GM18499 (cell line): ENCODE measurements around the gene ATP9A.
"Not testable (repeated sequence)": the region's sequence is repeated elsewhere in the genome, so short reads cannot be mapped to it uniquely, and the experiment has no call there.

ENCODE experiments used
- ATAC-seq: cut with Tn5 transposase; IDR thresholded peaks from one replicate; pipeline ENCODE4 v1.9.1; 2021; ENCODE audit warnings: moderate number of reproducible peaks; ENCODE audit not compliant: insufficient read depth, unreplicated experiment

The ATP9A gene

GRCh38 chr20:51757226-51757625, 11.0 kb downstream of the ATP9A start:
- ATAC-seq: no peak

DNA sequence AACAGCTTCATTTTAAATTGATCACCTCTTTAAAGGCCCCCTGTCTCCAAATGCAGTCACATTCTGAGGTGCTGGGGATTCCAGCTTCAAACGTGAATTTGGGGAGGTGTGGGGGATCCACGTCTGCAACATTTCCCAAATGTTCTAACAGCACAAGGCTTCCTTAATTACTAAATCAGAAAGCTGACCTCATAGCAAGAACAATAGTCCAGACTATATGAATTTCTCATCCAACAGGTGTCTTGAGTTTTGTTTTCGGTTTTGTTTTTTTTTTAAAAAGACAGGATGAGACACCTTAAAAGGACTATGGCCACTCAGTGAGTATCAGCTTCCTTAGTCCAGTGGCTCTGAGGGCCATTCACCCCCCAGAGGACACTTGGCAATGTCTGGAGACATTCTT, 11.5 kb downstream of the ATP9A start:
- ATAC-seq: no peak

GRCh38 chr20:51753220-51753619, 15.0 kb downstream of the ATP9A start:
- not testable (repeated sequence) for ATAC-seq

- ATAC-seq: no peak
Measured at GRCh38 chr20:51752343-51752951, 15.7 kb downstream of the ATP9A start.

GRCh38 chr20:51750770-51751388, 17.3 kb downstream of the ATP9A start:
- ATAC-seq: no peak

GRCh38 chr20:51750037-51750769, 18.0 kb downstream of the ATP9A start:
- no peak for ATAC-seq

DNA sequence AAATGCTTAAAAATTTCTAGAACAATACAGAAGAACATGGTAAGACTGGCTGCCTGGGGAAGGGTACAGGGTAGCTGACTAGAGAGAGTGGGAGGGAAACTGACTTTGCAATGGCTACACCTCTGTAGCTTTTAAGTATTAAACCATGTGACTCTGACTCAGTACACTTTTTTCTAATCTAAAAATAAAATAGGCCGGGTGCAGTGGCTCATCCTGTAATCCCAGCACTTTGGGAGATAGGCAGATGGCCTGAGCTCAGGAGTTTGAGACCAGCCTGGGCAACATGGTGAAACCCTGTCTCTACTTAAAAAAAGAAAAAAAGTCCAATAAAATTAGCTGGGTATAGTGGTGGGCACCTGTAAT, 18.5 kb downstream of the ATP9A start:
- ATAC-seq: no peak

DNA sequence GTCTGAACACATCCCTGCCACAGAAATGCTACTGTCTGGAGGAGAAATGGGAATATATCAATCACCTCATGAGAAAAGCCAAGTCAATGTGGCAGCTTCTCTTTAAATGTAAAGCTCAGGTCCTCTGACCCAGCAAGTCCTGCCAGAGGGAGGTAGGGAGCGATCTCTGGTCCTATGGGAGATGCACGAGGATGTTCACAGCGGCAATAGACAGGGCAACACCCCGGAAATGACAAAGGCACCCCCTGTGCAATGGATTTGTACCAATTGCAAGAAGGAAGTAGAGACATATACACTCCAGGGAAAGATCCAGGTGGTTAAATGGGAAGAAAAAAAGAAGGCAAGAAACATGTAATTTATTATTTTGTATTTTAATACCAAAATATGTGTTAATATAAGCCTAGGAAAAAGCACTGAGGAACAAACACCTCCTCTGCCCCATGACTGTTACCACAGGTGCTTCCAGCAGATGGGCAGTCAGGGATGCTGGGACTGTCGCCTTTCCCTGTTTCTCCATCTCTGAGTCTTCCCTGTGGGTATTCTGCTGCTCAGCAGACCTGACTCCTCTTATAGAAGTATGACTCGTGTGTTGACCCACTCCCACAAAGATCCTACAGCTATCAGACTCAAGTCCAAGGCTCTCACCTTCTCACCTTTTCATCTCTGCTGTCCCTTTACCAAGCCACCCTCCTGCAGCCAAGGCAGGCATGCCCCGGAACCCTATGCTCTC, 20.8 kb downstream of the ATP9A start:
- no peak for ATAC-seq

- ATAC-seq: no peak
Measured at GRCh38 chr20:51745804-51746203, 22.4 kb downstream of the ATP9A start.

DNA sequence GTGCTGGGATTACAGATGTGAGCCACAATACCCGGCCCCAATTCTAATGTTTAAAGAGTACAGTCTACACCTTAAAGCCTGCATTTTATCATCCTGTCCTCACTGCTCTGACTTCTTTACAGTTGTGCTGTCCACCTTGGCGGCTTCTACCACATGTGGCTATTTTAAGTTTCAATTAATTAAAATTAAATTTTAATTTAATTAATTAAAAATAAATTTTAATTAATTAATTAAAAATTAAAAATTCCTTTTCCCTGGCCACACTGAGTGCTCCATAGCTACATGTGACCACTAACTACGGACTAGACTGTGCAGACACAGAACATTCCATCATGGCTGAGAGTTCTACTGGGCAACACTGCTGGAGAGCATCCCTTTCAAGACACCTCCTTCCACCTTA, 27.4 kb downstream of the ATP9A start:
- ATAC-seq: no peak

DNA sequence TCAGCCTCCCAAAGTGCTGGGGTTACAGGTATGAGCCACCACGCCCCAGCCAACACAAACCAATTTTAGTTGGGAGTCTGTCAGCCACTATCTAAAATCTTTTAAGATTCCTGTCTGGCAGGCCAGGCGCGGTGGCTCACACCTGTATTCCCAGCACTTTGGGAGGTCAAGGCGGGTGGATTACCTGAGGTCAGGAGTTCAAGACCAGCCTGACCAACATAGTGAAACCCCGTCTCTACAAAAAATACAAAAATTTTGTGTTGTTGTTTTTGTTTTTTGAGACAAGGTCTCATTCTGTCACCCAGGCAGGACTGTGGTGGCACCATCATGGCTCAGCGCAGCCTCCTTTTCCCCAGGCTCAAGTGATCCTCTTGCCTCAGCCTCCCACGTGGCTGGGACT, 27.9 kb downstream of the ATP9A start:
- not testable (repeated sequence) for ATAC-seq

- ATAC-seq: no peak
Measured at GRCh38 chr20:51739722-51740249, 28.4 kb downstream of the ATP9A start.

- ATAC-seq: no peak
Measured at GRCh38 chr20:51738877-51739447, 29.2 kb downstream of the ATP9A start.

DNA sequence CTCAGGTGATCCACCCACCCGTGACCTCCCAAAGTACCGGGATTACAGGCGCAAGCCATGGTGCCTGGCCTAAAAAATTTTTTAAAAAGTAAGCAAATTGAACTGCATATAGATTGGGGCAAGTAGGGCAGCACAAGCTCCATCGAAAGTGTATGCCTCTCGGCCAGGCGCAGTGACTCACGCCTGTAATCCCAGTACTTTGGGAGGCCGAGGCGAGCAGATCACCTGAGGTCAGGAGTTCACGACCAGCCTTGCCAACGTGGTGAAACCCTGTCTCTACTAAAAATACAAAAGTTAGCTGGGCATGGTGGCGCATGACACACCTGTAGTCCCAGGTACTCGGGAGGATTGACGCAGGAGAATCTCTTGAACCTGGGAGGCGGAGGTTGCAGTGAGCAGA, 29.9 kb downstream of the ATP9A start:
- ATAC-seq: not testable (repeated sequence)

GRCh38 chr20:51736947-51737346, 31.2 kb downstream of the ATP9A start:
- no peak for ATAC-seq

DNA sequence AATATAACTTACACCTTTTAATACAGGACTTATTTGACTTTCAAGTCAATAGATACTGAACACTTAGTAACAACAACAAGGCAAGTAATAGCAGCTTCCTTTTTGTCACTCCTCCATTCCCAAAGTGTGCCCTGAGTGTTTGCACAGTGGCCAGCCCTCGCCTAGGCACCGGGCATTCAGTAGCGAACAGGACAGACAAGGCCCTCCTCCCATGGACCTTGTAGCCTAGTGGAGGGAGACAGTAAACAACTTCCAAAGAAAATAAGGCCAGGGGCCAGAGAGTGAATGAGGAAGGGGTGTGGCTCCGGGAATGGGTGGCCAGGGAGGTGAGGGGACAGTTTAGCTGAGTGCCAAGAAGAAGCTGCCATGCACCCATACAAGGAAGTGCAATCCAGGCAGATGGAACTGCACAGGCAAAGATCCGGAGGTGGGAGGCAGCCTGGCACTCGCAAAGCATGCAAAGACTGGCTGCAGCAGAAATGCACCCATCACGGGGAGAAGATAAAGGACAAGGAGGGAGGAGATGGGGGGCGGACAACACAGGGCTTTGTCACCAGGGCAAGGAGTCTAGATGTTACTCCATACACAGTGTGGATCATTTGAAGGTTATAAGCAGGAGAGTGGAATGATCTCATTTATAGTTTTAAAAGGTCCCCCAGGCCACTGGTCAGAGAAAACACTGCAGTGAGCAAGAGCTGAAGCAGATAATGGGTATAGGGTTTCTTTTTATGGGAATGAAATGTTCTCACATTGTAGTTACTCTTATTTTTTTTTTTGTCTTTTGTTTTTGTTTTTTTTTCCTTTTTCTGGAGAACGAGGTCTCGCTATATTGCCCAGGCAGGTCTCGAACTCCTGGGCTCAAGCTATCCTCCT, 32.2 kb downstream of the ATP9A start:
- no peak for ATAC-seq

- ATAC-seq: no peak
Measured at GRCh38 chr20:51734876-51735720, 33.1 kb downstream of the ATP9A start.

GRCh38 chr20:51733070-51733469, 35.1 kb downstream of the ATP9A start:
- ATAC-seq: no peak
